ENCODE measurements around the gene ZNF587B. TPM values are rescaled to one million over a fixed set of nuclear protein-coding genes. Genes with fewer than 3 reads are reported as not detected.
"Not testable (repeated sequence)": the region's sequence is repeated elsewhere in the genome, so short reads cannot be mapped to it uniquely, and the experiment has no call there.

ZNF587B gene
- total RNA-seq, 1 donor from 2014 or later = 15.3 TPM

DNA sequence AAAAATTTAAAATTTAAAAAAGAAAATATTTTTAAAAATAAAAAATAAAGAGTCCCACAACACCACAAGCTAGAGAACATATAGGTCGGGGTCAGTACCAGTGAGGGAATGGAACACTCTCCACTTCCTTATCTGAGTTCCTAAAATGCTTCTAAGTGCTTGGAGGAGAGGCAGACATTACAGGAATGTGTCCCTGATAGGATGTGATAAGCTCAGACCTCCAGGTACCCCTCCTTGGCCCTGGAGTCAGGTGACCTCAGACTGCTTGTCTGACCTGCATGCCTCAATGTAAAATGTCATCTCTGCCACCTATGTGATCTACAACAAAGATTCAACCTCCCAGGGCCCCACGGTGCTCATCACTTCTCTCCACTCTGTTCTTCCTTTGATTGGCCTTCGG, 55.9 kb downstream of the ZNF587B start:
- Histone ChIP-seq H3K27me3 (ENCODE audit: control insufficient read depth, insufficient read depth, low read length) (no peaks in the 10 kb centered on the region), H3K36me3 (ENCODE audit: control insufficient read depth, insufficient read depth, low read length) (no peaks in the 10 kb centered on the region), H3K4me3 (ENCODE audit: low read depth, low read length) (no peak overlapping the region)
- DNase-seq (ENCODE audit: low read depth) = no peak
- TF ChIP-seq CTCF (IDR thresholded peaks at IDR 0.05; ENCODE audit: insufficient read depth, low read length, poor library complexity, severe bottlenecking) = no peak

DNA sequence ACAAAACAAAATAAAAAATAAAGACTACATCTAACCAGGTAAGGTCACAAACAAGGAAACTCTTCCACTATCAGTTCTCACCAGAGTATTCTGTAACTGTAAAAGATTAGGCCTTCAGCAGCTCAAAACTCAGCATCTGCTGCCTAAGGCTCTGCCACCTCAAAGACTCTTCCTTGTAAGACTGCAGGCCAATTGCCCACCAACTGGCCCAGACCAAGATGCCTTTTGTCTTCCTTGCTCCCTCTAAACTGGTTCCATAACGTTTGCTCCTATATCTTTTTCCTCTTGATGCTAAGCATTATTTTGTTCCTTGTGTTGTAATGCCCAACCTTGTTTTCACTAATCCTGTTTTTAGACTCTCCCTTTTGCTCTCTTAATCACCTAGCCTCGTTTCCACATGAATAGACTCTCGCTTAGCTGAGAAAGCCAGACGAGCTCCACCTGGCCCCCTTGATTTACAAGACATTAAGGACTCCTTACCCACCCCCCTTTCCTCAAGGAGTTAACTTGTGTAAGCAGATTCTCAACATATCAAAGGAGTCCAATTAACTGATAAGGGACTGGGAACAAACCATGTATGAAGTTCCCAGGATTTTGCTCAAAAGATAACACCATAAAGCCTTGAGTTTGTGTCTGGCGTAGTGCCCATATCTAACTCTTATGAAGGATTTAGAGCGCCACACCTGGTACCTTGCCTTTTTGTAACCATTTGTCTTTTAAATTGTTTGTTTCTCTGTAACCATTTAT, 57.3 kb downstream of the ZNF587B start:
- DNase-seq (ENCODE audit: low read depth) = no peak
- no peak overlapping the region for H3K4me3 ChIP-seq (ENCODE audit: low read depth, low read length)
- TF ChIP-seq CTCF (IDR thresholded peaks at IDR 0.05; ENCODE audit: insufficient read depth, low read length, poor library complexity, severe bottlenecking) = no peak

GRCh38 chr19:57888107-57888559, 58.0 kb downstream of the ZNF587B start:
- peak overlapping the region; percentile 85 for H3K4me3 ChIP-seq (ENCODE audit: low read depth, low read length)
- DNase-seq (ENCODE audit: low read depth) = no peak
- no peaks in the 10 kb centered on the region for H3K36me3 ChIP-seq (ENCODE audit: control insufficient read depth, insufficient read depth, low read length)
- TF ChIP-seq CTCF (IDR thresholded peaks at IDR 0.05; ENCODE audit: insufficient read depth, low read length, poor library complexity, severe bottlenecking) = no peak
- H3K27me3 ChIP-seq (ENCODE audit: control insufficient read depth, insufficient read depth, low read length) = no peaks in the 10 kb centered on the region

More for the DNA sequence above, 57.3 kb downstream of the ZNF587B start:
- Histone ChIP-seq H3K27me3 (ENCODE audit: control insufficient read depth, insufficient read depth, low read length) (no peaks in the 10 kb centered on the region), H3K36me3 (ENCODE audit: control insufficient read depth, insufficient read depth, low read length) (no peaks in the 10 kb centered on the region)

GRCh38 chr19:57888560-57889231, 58.6 kb downstream of the ZNF587B start, which contains the start of gene ZNF814:
ZNF814 (minus strand) TSS chr19:57889037; CDS start chr19:57888802, 235 bp downstream.
- DNase-seq (ENCODE audit: low read depth) = peak; percentile 57
- Histone ChIP-seq H3K4me3 (ENCODE audit: low read depth, low read length) (peak within 1 kb of the TSS; percentile 85), H3K36me3 (ENCODE audit: control insufficient read depth, insufficient read depth, low read length) (no peaks in the 10 kb centered on the region), H3K27me3 (ENCODE audit: control insufficient read depth, insufficient read depth, low read length) (no peaks in the 10 kb centered on the region)
- TF ChIP-seq CTCF (IDR thresholded peaks at IDR 0.05; ENCODE audit: insufficient read depth, low read length, poor library complexity, severe bottlenecking) = peak; percentile 48

DNA sequence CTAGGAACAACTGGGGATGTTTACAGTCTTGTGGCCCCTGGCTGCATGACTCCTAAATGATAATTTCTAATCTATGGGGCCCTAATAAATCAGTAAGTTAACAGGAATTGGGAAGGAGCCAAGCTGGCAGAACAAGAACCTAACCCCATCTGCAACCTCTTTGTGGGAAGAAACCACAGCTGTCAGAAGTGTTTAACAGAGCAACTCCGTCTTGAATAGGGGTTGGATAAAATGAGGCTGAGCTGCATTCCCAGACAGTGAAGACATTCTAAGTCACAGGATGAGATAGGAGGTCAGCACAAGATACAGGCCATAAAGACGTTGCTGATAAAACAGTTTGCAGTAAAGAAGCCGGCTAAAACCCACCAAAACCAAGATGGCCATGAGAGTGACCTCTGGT, 60.6 kb downstream of the ZNF587B start:
- H3K4me3 ChIP-seq (ENCODE audit: low read depth, low read length); DNase-seq (ENCODE audit: low read depth); H3K36me3 ChIP-seq (ENCODE audit: control insufficient read depth, insufficient read depth, low read length); H3K27me3 ChIP-seq (ENCODE audit: control insufficient read depth, insufficient read depth, low read length): not testable (repeated sequence)

Other genes starting within 250 kb of the ZNF587B start
- gene ZIK1, start 246.2 kb upstream of the ZNF587B start, total RNA-seq = 6.8 and 9.3 TPM in 2 replicates
- 3.2 and 6.6 TPM in 2 replicates for gene ZNF530, start 230.4 kb upstream of the ZNF587B start, total RNA-seq
- 34.8 and 40.6 TPM in 2 replicates for gene ZNF134, start 216.1 kb upstream of the ZNF587B start, total RNA-seq
- gene ZNF211, start 197.1 kb upstream of the ZNF587B start, total RNA-seq = 6.9 and 10.4 TPM in 2 replicates
- not detected in 2 replicates for gene ZSCAN4, start 161.4 kb upstream of the ZNF587B start, total RNA-seq
- gene ZNF551, start 148.3 kb upstream of the ZNF587B start, total RNA-seq = 6.0 and 8.5 TPM in 2 replicates
- 2.9 and 3.3 TPM in 2 replicates for gene ZNF154, start 121.1 kb upstream of the ZNF587B start, total RNA-seq
- gene ZNF671, start 102.7 kb upstream of the ZNF587B start, total RNA-seq = 2.9 and 4.2 TPM in 2 replicates
- gene ZNF776, start 83.5 kb upstream of the ZNF587B start, total RNA-seq = 9.9 and 12.2 TPM in 2 replicates
- 9.0 and 10.9 TPM in 2 replicates for gene ZNF586, start 60.6 kb upstream of the ZNF587B start, total RNA-seq
- 7.9 and 8.2 TPM in 2 replicates for gene ZNF552, start 15.4 kb upstream of the ZNF587B start, total RNA-seq
- 15.8 and 19.3 TPM in 2 replicates for gene ZNF587, start 19.6 kb downstream of the ZNF587B start, total RNA-seq
- gene ZNF814, start 58.7 kb downstream of the ZNF587B start, total RNA-seq = 9.9 and 19.3 TPM in 2 replicates
- 7.3 and 12.3 TPM in 2 replicates for gene ZNF417, start 86.3 kb downstream of the ZNF587B start, total RNA-seq
- gene ZNF418, start 105.1 kb downstream of the ZNF587B start, total RNA-seq = 1.9 and 2.6 TPM in 2 replicates
- 3.1 and 8.0 TPM in 2 replicates for gene ZNF256, start 117.4 kb downstream of the ZNF587B start, total RNA-seq
- gene C19orf18, start 144.2 kb downstream of the ZNF587B start, total RNA-seq = 0.17 TPM in 1 of 2 replicates, not detected in the other
- 14.4 and 17.0 TPM in 2 replicates for gene ZNF606, start 172.5 kb downstream of the ZNF587B start, total RNA-seq
- not detected in 2 replicates for gene ZSCAN1, start 203.7 kb downstream of the ZNF587B start, total RNA-seq
- gene ZNF135, start 229.0 kb downstream of the ZNF587B start, total RNA-seq = 4.6 and 5.1 TPM in 2 replicates